Measurements from ENCODE around the gene RBPJL.

- no peak for TF ChIP-seq GATA2 (IDR thresholded peaks at IDR 0.05; ENCODE audit: low read depth, low read length)
- no peak for TF ChIP-seq GATA3 (IDR thresholded peaks at IDR 0.05; ENCODE audit: low read depth, low read length)
Measured at GRCh38 chr20:45359406-45360148, 52.9 kb downstream of the RBPJL start.

Measured in SH-SY5Y (cell line).